ENCODE results near the gene TOP3A. TPM values are rescaled to one million over a fixed set of nuclear protein-coding genes. Genes with fewer than 3 reads are reported as not detected.

TOP3A gene
- total and polyA plus RNA-seq, 2 of the 4 experiments (the other 2 are of a cell fraction): 13.4 to 21.3 TPM

DNA sequence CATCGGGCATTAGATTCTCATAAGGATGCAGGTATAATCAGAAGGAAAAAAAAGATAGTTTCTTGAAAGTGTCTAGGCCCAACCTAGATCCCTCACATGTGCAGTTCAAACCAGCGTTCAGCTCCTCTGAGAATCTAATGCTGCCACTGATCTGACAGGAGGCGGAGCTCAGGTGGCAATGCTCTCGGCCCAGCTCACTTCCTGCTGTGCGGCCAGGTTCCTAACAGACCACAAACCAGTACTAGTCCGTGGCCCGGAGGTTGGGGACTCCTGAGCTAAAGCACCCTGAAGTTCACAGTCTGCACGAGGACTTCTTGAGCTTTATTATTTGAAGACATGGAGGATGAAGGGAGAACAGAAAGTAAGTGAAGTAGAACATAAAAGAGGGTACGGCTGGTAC, 17.1 kb upstream of the TOP3A start:
- Histone ChIP-seq H3K36me3 (ENCODE audit: control insufficient read depth, insufficient read depth, low read length) (peaks cover 15% of the 10 kb centered on the region), H4K91ac (ENCODE audit: insufficient read depth, low read depth, low read length) (no peak overlapping the region), H4K20me1 (ENCODE audit: insufficient read depth, low read length) (no peaks in the 10 kb centered on the region), H3K4me2 (ENCODE audit: low read depth, low read length) (no peak overlapping the region), H3K79me1 (ENCODE audit: low read depth in 1 of 2, low read length in 2 of 2) (peaks cover 0 to 4% of the 10 kb centered on the region in 2 experiments; a peak in 1 of 4 replicates), H4K8ac (ENCODE audit: low read depth in 2 of 2, low read length in 2 of 2) (no peak overlapping the region), H3K56ac (ENCODE audit: extremely low read depth, insufficient read depth, low read length) (no peak overlapping the region), H3K14ac (replicated peaks; ENCODE audit: low read depth, low read length) (no peak overlapping the region), H3K27ac (ENCODE audit: insufficient read depth, low read length) (no peak overlapping the region), H3K4me1 (ENCODE audit: control insufficient read depth, insufficient read depth, low read length) (peaks cover 4% of the 10 kb centered on the region; the same call in 1 of the 2 replicates), H3K9me1 (ENCODE audit: insufficient read depth, low read length) (peaks cover 14% of the 10 kb centered on the region), H2BK120ac (ENCODE audit: low read depth, low read length) (no peak overlapping the region), H2AK5ac (ENCODE audit: low read depth, low read length) (no peak overlapping the region), H4K5ac (ENCODE audit: low read depth, low read length) (no peak overlapping the region), H3K9ac (ENCODE audit: low read depth, low read length) (no peak overlapping the region), H2AFZ (replicated peaks; ENCODE audit: low read length, poor library complexity) (no peak overlapping the region), H2AK9ac (replicated peaks; ENCODE audit: low read depth, low read length, poor library complexity) (no peak overlapping the region), H3K4me3 (ENCODE audit: insufficient read depth, low read depth, low read length) (no peak overlapping the region), H2BK5ac (ENCODE audit: low read depth, low read length, poor library complexity, severe bottlenecking) (no peak overlapping the region), H3K18ac (ENCODE audit: low read depth, low read length) (no peak overlapping the region), H2BK15ac (ENCODE audit: low read depth, low read length) (no peak overlapping the region), H2BK20ac (ENCODE audit: low read depth, low read length) (no peak overlapping the region), H3K23ac (ENCODE audit: low read depth, low read length) (no peak overlapping the region), H3K9me3 (ENCODE audit: control insufficient read depth, insufficient read depth, low read length) (no peaks in the 10 kb centered on the region), H3K27me3 (ENCODE audit: control insufficient read depth, insufficient read depth, low read length) (no peaks in the 10 kb centered on the region), H3K4ac (ENCODE audit: low read depth, low read length) (no peak overlapping the region)
- BruUV-seq (replicated peaks): no TSS peak
- intact Hi-C loops (cut with micrococcal nuclease) (no loop called here), dilution Hi-C loops (cut with HindIII; ENCODE audit: low sequenced_read_pairs, unreplicated experiment) (no loop called here), in situ Hi-C loops (cut with MboI; ENCODE audit: low sequenced_read_pairs) (no loop called here)
- CTCF ChIA-PET: interaction anchor here (1.1 kb wide), 1 partner anchor 11 kb away, joined by 3 read pairs; no protein-coding TSS in a partner anchor
- 91% methylated on average over 4 of the region's 9 CpGs; no CpG with 5 or more reads in 1 of the 2 experiments for WGBS, 2 experiments (ENCODE audit: extremely low coverage in 2 of 2, insufficient read length in 1 of 2)
- no peak for TF ChIP-seq POLR2A (IDR thresholded peaks at IDR 0.05; ENCODE audit: low read depth, low read length)
- TF ChIP-seq MAZ (IDR thresholded peaks at IDR 0.05; ENCODE audit: borderline replicate concordance, low read depth, low read length): no peak
- no peak for TF ChIP-seq ELK1 (IDR thresholded peaks at IDR 0.05; ENCODE audit: borderline replicate concordance, low read depth, low read length)
- no peak for TF ChIP-seq RFX5 (IDR thresholded peaks at IDR 0.05; ENCODE audit: low read depth, low read length)
- no peak for TF ChIP-seq CEBPB (IDR thresholded peaks at IDR 0.05; ENCODE audit: low read depth, low read length)
- no peak for TF ChIP-seq RAD21 (IDR thresholded peaks at IDR 0.05; ENCODE audit: low read length)
- no peak for TF ChIP-seq BHLHE40 (IDR thresholded peaks at IDR 0.05; ENCODE audit: low read depth, low read length)
- no peak for ATAC-seq (ENCODE audit: low read depth)
- no peak for DNase-seq
- POLR2A ChIA-PET (ENCODE audit: unreplicated experiment): no interaction called here

Data from IMR-90 (cell line).